Cardiac ventricle fibroblast (primary cell): ENCODE results near the gene GNPAT. TPM values are rescaled to one million over a fixed set of nuclear protein-coding genes. Genes with fewer than 3 reads are reported as not detected.

ENCODE experiments used
- total RNA-seq: library from RNA; depleted of rRNA; stranded (reverse); fragments of >200 nt; gene quantifications from 2 replicates; pipeline ENCODE4 v1.2.3, GENCODE V29; 2015

GNPAT gene
- 21.4 and 26.7 TPM in 2 replicates for total RNA-seq

DNA sequence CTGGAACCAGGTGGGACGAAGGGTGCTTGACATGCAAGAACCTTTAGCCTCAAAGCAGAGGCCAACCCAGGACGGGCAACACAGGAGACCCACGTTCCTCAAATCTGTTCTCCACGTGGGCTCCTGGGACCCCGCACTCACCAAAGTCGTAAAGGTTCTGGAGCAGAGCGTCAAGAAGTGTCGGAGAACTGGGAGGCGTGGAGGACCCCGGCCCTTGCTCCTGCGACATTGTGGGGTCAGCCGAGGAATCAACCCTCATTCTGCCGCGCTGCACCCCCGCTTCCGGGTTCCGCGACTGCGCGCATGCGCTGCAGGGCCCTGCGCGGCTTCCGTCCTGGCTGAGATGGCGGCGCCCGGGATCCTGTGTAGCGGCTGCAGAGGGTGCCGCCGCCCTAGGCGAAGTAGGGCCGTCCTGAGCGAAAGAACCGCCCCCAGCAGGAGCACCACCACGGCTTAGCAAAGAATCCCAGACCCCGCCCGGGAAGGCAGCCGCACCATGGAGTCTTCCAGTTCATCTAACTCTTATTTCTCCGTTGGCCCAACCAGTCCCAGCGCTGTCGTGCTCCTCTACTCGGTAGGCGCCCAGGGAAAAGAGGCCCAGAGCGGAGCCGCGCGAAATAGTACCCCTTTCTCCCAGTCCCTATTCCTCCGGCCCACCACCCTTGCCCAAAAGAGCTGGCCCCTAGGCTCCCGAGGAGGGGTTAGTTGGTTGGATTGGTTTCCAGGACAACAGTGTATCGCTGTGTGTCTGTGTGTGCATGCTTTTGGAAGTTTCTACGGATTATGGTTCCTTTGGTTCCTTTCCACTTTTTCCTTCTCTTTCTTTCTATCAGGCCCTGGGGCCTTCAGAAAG, at the start of gene GNPAT:
TSS of gene GNPAT (plus strand) at position 330 of the 853 bp plus-strand sequence. CDS start at position 497, 167 bp downstream.

Other genes with a start within 250 kb of the GNPAT start
- gene FAM89A, start 201.0 kb upstream of the GNPAT start, total RNA-seq, result 8.7 and 14.5 TPM in 2 replicates
- gene TRIM67, start 79.2 kb upstream of the GNPAT start, total RNA-seq, result 0.06 and 0.15 TPM in 2 replicates
- gene EXOC8, start 96.6 kb downstream of the GNPAT start, total RNA-seq, result 11.8 and 12.5 TPM in 2 replicates
- 7.6 and 18.3 TPM in 2 replicates for gene SPRTN, start 97.1 kb downstream of the GNPAT start, total RNA-seq
- gene EGLN1, start 181.1 kb downstream of the GNPAT start, total RNA-seq, result 35.1 and 35.6 TPM in 2 replicates